CD4-positive, alpha-beta T cell (primary cell): Measurements from ENCODE around the gene NFIA. TPM values are rescaled to one million over a fixed set of nuclear protein-coding genes. Genes with fewer than 3 reads are reported as not detected.

Source experiments
- ATAC-seq: fragments of 200-7000 bp; cut with Tn5 transposase; one replicate; pipeline ENCODE4 v1.10.0; 2022; ENCODE audit warnings: mild to moderate bottlenecking; ENCODE audit not compliant: poor library complexity
- CTCF ChIA-PET: fragments of 350-600 bp; sonication (Branson Sonifier 250); formaldehyde crosslinking; loops from one replicate; lab custom pipeline; 2021; ENCODE audit warnings: antibody characterized with exemption, inconsistent platforms; lab: Charles Lee
- POLR2A ChIA-PET: fragments of 350-600 bp; sonication (Branson Sonifier 250); formaldehyde crosslinking; loops from one replicate; lab custom pipeline; 2021; ENCODE audit warnings: antibody characterized with exemption, inconsistent platforms; lab: Charles Lee
- DNase-seq, 14 experiments: peaks; one replicate each; pipeline ENCODE4 v3.0.0-alpha.2; 2013 to 2020; ENCODE audit warnings: mixed read lengths in 2 of 14
- H3K27ac ChIP-seq, 2 donors: one replicate each; pipeline versions ENCODE4 v1.5.1 to v1.7.0; 2013; ENCODE audit warnings: low read length in 2 of 2, low read depth in 1 of 2, mild to moderate bottlenecking in 1 of 2
- H3K27me3 ChIP-seq, 2 experiments: 1 replicate in 1 of 2; 2 replicates in 1 of 2; pipeline versions ENCODE4 v1.6.1 to v1.7.0; 2013; ENCODE audit warnings: low read length in 2 of 2, control low read depth in 1 of 2, mild to moderate bottlenecking in 1 of 2, moderate library complexity in 1 of 2; ENCODE audit not compliant: insufficient read depth in 2 of 2, control insufficient read depth in 1 of 2
- H3K36me3 ChIP-seq: one replicate; pipeline ENCODE4 v1.6.1; 2013; ENCODE audit warnings: low read length, control low read depth; ENCODE audit not compliant: insufficient read depth
- H3K4me1 ChIP-seq: one replicate; pipeline ENCODE4 v1.6.1; 2013; ENCODE audit warnings: low read length, control low read depth; ENCODE audit not compliant: insufficient read depth
- H3K4me3 ChIP-seq: one replicate; pipeline ENCODE4 v1.5.1; 2013; ENCODE audit warnings: mild to moderate bottlenecking, low read length, moderate library complexity
- H3K9me3 ChIP-seq, 2 experiments: 1 replicate in 1 of 2; 2 replicates in 1 of 2; pipeline versions ENCODE4 v1.6.1 to v1.7.0; 2013; ENCODE audit warnings: low read length in 2 of 2, mild to moderate bottlenecking in 2 of 2, control low read depth in 1 of 2, moderate library complexity in 1 of 2; ENCODE audit not compliant: control insufficient read depth in 1 of 2, insufficient read depth in 1 of 2
- H3K27ac Mint-ChIP-seq: one replicate; pipeline ENCODE4 v1.8.0; 2020; ENCODE audit warnings: mixed read lengths
- H3K27me3 Mint-ChIP-seq: one replicate; pipeline ENCODE4 v1.8.0; 2021; ENCODE audit warnings: mixed read lengths
- H3K36me3 Mint-ChIP-seq: one replicate; pipeline ENCODE4 v1.8.0; 2021; ENCODE audit warnings: low read depth, mixed read lengths
- H3K4me1 Mint-ChIP-seq: one replicate; pipeline ENCODE4 v1.8.0; 2021; ENCODE audit warnings: low read depth, mixed read lengths
- H3K4me3 Mint-ChIP-seq: one replicate; pipeline ENCODE4 v1.8.0; 2020; ENCODE audit warnings: mild to moderate bottlenecking, mixed read lengths
- H3K9me3 Mint-ChIP-seq: one replicate; pipeline ENCODE4 v1.8.0; 2020; ENCODE audit warnings: mixed read lengths
- intact Hi-C, 2 experiments: fragments of 100-400 bp; cut with DNase I in 1 of 2; cut with micrococcal nuclease in 1 of 2; formaldehyde crosslinking; loops; one replicate each; pipeline versions ENCODE4 v1.15.1 to v1.9.0; 2023 to 2025; cut with DNase I, micrococcal nuclease
- total RNA-seq, 174 experiments: library from RNA in 2 of 174; stranded (reverse) in 2 of 174; gene quantifications; one replicate each; pipeline ENCODE4 v1.2.3 and lab custom pipeline; 2021 to 2026
- TF ChIP-seq, protein P1 (sequence below): fragments of 200-600 bp; IDR thresholded peaks from one replicate; pipeline ENCODE4 v1.8.0; 2022; ENCODE audit warnings: antibody characterized with exemption, mild to moderate bottlenecking

The NFIA gene
- total RNA-seq, 2 experiments from 2014 or later = 4.8 to 5.9 TPM

DNA sequence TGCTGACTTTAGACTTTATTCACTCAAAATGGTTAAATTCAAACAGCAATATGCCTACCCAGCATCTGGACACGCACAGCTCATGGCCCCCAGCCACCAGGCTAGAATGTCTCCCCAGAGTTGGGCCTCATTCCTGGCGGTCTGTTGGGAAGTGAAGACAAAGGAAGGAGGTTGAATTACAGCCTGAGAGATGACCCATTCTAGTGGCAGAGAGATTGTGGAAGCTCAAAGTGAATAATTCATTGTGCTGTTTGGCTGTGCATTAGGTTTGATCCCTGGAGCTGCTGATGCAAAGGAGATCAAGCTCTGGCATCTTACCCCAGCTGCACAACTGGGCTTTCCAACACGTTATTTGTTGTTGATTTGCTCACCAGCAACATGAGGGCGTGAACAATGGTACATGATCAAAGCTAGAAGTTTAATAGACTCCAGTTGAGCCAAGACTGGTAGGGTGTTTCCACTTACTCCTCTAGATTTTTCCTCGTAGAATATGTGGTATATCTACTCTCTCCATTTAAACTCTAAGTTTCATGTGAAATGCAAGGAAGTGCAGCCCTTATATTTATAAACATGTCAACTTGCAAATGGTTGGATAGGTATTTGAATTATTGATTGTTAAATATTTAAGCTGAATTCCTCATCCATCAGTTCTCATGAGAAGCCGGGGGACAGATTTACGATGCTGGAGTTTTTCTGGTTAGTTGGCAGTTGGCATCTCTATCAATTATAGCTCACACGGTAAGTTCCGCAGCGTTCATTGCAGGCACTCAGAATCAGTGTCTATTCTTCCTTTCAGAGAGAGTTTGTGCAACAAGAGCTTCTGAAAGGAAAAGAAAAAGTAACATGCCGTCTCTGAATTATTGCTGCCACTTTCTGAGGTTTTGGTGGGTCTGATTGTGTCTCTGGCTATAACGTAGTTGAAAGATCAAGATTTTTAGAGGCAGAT lies 419.9 kb downstream of the NFIA start:
- Mint-ChIP-seq H3K9me3 (no peaks in the 10 kb centered on the region), H3K27ac (no peak overlapping the region), H3K4me1 (no peaks in the 10 kb centered on the region), H3K27me3 (peaks cover 10% of the 10 kb centered on the region), H3K36me3 (no peaks in the 10 kb centered on the region), H3K4me3 (no peak overlapping the region)
- TF ChIP-seq, protein P1, sequence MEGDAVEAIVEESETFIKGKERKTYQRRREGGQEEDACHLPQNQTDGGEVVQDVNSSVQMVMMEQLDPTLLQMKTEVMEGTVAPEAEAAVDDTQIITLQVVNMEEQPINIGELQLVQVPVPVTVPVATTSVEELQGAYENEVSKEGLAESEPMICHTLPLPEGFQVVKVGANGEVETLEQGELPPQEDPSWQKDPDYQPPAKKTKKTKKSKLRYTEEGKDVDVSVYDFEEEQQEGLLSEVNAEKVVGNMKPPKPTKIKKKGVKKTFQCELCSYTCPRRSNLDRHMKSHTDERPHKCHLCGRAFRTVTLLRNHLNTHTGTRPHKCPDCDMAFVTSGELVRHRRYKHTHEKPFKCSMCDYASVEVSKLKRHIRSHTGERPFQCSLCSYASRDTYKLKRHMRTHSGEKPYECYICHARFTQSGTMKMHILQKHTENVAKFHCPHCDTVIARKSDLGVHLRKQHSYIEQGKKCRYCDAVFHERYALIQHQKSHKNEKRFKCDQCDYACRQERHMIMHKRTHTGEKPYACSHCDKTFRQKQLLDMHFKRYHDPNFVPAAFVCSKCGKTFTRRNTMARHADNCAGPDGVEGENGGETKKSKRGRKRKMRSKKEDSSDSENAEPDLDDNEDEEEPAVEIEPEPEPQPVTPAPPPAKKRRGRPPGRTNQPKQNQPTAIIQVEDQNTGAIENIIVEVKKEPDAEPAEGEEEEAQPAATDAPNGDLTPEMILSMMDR = no peak
- Histone ChIP-seq H3K9me3 (no peaks in the 10 kb centered on the region), H3K27ac (no peak overlapping the region), H3K4me3 (no peak overlapping the region), H3K36me3 (no peaks in the 10 kb centered on the region), H3K4me1 (no peaks in the 10 kb centered on the region), H3K27me3 (peaks cover 0 to 2% of the 10 kb centered on the region in 2 experiments)
- POLR2A ChIA-PET = no interaction called here
- intact Hi-C loops = no loop called here
- DNase-seq = no peak
- CTCF ChIA-PET = no interaction called here
- no peak for ATAC-seq

DNA sequence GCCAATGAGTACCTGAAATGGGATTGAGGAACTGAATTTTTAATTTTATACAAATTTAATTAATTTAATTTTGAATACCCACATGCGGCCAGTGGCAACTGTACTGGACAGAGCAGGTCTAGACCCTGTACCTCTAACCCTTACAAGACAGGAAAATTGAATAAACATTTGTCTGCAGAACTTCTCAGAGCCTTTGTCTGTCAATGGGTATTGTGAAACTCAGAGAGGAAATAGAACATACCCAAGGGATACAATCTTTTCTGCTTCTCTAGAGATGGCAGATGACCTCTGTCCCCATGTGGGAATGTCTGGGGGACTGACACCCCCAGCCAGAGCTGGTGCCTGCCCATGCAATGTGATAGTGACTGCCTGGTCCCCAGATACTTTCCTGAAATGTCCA lies 421.9 kb downstream of the NFIA start:
- Histone ChIP-seq H3K27ac (no peak overlapping the region), H3K9me3 (no peaks in the 10 kb centered on the region), H3K4me3 (no peak overlapping the region), H3K27me3 (peaks cover 0 to 2% of the 10 kb centered on the region in 2 experiments), H3K4me1 (no peaks in the 10 kb centered on the region), H3K36me3 (no peaks in the 10 kb centered on the region)
- Mint-ChIP-seq H3K27ac (no peak overlapping the region), H3K27me3 (peaks cover 10% of the 10 kb centered on the region), H3K4me1 (no peaks in the 10 kb centered on the region), H3K36me3 (no peaks in the 10 kb centered on the region), H3K4me3 (no peak overlapping the region), H3K9me3 (peaks cover 5% of the 10 kb centered on the region)
- TF ChIP-seq, protein P1 = no peak
- DNase-seq (no peak), ATAC-seq (no peak)
- intact Hi-C loops = no loop called here
- ChIA-PET POLR2A (no interaction called here), CTCF (no interaction called here)

DNA sequence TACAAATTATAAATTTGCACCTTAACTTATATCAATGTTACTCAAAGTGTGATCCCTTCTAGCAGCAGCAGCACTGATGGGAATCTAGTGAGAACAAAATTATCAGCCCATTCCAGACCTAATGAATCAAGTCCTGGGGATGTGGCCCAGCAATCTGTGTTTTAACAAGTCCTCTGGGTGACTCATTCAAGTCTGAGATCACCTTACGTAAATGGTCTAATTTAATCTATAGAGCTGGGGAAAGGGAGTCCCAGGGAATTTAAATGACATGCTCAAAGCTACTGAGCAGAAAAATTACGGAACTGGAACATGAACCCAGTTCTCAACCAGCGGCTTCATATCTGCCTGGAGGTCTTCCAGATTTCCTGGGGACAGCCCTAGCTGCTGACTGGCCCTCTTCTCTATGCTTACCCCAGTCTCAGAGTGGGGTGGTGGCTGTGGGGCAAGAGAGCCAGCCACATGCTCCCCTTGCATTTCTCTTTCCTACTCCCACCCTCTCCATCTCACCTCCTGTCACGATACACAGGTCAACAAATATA lies 422.6 kb downstream of the NFIA start:
- DNase-seq (no peak), ATAC-seq (no peak)
- TF ChIP-seq, protein P1 = no peak
- Mint-ChIP-seq H3K27ac (no peak overlapping the region), H3K9me3 (peaks cover 6% of the 10 kb centered on the region), H3K36me3 (no peaks in the 10 kb centered on the region), H3K27me3 (peaks cover 10% of the 10 kb centered on the region), H3K4me1 (no peaks in the 10 kb centered on the region), H3K4me3 (no peak overlapping the region)
- H3K36me3 ChIP-seq = no peaks in the 10 kb centered on the region
- no peak overlapping the region for H3K4me3 ChIP-seq
- intact Hi-C loops = no loop called here
- H3K9me3 ChIP-seq = no peaks in the 10 kb centered on the region
- ChIA-PET POLR2A (no interaction called here), CTCF (no interaction called here)
- H3K27me3 ChIP-seq = peaks cover 0 to 2% of the 10 kb centered on the region in 2 experiments
- H3K4me1 ChIP-seq = no peaks in the 10 kb centered on the region
- no peak overlapping the region for H3K27ac ChIP-seq
